C4-2B (cell line): ENCODE data around the gene CNN1.
"Not testable (repeated sequence)": the region's sequence is repeated elsewhere in the genome, so short reads cannot be mapped to it uniquely, and the experiment has no call there.

Experiments
- H3K27ac ChIP-seq: fragments of 450-650 bp; 2 replicates; pipeline ENCODE4 v1.5.1; 2017
- ZFX ChIP-seq: fragments of 450-650 bp; IDR thresholded peaks from 2 replicates; pipeline ENCODE4 v1.6.1; 2017
- TF ChIP-seq, protein P1 (sequence below): fragments of 450-650 bp; conservative IDR thresholded peaks from 2 replicates; pipeline ENCODE4 v1.5.1; 2017; ENCODE audit warnings: mild to moderate bottlenecking

Gene CNN1

DNA sequence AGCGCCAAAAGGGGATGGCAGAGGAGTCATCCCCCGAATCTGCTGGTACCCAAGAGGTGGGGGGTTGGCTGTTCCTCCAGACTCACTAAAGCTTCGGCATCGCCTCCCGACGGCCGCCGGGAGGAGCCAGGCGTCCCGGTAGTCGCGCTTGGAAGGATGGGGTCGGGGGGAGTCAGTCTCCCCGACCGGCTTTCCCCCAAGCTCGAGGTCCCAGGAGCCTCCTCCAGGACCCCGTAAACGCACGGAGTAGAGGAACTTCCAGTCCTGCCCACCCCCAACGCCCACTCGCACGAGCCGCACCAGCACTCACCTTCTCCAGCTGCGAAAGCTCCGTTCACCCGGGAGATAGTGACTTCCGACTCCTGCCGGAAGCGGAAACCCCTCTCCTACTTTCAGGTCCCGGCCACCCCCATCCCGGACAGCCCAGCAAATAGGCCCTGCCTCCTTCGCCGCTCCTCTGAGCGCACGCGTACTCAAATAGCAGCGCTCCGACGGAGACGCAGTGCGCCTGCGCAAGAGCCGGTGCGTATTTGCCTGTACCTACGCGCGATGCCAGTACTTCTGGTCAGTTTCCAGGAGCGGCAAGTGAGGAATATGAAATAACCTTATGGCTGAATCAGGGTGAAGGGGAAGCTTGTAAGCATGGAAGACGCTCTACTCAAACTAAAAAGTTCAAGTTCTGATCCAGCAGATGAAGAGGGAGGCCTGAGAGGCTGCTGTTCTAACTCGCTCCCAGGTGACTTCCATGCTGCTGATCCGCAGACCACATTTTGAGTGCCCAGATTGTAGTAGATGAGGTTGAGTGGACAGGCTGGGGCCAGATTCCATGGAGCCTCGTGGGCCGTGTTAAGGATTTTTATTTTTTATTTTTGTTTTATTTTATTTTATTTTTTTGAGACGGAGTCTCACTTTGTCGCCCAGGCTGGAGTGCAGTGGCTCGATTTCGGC is 20.5 kb downstream of the CNN1 start, which contains the start of gene ELOF1:
Gene ELOF1 (minus strand): TSS at position 350 of the 948 bp plus-strand sequence. CDS start 4,883 bp downstream, outside the sequence.
- TF ChIP-seq, protein P1, sequence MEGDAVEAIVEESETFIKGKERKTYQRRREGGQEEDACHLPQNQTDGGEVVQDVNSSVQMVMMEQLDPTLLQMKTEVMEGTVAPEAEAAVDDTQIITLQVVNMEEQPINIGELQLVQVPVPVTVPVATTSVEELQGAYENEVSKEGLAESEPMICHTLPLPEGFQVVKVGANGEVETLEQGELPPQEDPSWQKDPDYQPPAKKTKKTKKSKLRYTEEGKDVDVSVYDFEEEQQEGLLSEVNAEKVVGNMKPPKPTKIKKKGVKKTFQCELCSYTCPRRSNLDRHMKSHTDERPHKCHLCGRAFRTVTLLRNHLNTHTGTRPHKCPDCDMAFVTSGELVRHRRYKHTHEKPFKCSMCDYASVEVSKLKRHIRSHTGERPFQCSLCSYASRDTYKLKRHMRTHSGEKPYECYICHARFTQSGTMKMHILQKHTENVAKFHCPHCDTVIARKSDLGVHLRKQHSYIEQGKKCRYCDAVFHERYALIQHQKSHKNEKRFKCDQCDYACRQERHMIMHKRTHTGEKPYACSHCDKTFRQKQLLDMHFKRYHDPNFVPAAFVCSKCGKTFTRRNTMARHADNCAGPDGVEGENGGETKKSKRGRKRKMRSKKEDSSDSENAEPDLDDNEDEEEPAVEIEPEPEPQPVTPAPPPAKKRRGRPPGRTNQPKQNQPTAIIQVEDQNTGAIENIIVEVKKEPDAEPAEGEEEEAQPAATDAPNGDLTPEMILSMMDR, result no peak; the same call in 1 of the 2 replicates
- no peak for TF ChIP-seq ZFX
- H3K27ac ChIP-seq, result peak within 1 kb of the TSS; percentile 77

DNA sequence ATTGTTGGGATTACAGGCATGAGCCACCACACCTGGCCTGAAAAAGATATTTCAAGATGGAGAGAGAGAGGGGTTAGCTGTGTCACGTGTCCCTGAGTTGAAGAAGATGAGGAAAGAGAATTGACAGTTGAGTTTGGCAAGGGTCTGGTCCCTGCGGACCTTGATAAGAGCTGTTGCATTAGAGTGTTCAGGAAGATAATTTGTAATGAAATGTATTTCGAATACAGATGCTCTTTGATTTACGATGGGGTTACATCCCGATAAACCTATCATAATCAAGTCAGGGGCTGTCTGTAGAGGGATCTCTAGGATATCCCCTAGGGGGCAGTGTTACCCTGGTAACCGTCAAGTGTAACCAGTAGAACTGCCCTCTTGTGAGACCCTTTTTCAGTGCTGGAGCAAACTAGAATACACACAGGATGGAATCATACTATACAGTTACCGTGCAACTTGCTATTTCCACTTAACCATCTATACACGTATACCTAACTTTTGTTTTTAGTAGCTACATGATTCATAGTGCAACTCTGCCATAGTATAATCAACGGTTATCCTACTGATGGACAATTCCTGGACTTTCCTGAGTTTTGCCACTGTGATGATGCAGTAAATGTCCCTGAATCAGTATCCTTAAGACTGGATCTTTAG is 21.9 kb downstream of the CNN1 start:
- TF ChIP-seq ZFX, result no peak
- TF ChIP-seq, protein P1, result peak; percentile 84
- peak overlapping the region; percentile 77; the same call in 1 of the 2 replicates for H3K27ac ChIP-seq

DNA sequence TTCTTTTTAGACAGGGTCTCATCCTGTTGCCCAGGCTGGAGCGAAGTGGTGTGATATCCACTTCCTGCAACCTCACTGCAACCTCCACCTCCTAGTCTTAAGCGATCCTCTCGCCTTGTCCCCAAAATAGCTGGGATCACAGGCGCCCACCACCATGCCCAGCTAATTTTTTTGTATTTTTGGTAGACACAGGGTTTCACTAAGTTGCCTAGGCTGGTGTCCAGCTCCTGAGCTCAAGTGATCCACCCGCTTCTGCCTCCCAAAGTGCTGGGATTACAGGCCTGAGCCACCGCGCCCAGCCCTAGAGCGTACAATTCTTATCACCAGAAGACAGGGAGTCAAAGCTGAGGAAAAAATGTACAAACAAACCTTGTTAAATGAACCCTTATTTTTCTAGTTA is 24.9 kb downstream of the CNN1 start:
- no peak for TF ChIP-seq ZFX
- TF ChIP-seq, protein P1, result no peak

DNA sequence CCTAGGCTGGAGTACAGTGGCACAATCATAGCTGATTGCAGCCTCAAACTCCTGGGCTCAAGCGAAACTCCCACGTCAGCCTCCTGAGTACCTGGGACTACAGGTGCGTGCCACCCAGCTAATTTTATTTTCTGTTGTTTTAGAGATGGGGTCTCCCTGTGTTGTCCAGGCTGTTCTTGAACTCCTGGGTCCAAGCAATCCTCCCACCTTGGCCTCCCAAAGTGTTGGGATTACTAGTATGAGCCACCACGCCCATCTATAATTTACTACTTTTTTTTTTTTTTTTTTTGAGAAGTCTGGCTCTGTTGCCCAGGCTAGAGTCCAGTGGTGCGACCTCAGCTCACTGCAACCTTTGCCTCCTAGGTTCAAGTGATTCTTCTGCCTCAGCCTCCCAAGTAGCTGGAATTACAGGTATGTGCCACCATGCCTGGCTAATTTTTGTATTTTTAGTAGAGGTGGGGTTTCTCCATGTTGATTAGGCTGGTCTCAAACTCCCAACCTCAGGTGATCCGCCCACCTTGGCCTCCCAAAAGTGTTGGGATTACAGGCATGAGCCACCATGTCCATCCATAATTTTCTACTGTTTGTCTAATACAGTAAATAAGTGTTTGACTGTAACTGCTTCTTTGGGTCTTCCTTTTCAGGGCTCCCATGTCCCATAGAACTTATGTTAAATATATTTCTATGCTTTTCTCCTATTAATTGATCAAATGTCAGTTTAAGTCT is 25.6 kb downstream of the CNN1 start:
- H3K27ac ChIP-seq, result not testable (repeated sequence)

More for the DNA sequence above, 24.9 kb downstream of the CNN1 start:
- H3K27ac ChIP-seq, result no peak overlapping the region

DNA sequence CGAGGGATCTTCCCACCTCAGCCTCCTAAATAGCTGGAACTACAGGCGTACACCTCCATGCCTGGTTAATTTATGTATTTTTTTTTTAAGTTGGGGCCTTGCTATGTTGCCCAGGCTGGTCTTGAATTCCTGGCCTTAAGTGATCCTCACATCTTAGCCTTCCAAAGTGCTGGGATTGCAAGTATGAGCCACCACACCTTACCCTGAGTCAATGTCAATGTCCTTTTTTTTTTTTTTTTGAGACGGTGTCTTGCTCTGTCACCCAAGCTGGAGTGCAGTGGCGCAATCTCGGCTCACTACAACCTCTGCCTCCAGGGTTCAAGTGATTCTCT is 27.0 kb downstream of the CNN1 start:
- H3K27ac ChIP-seq, result not testable (repeated sequence)

DNA sequence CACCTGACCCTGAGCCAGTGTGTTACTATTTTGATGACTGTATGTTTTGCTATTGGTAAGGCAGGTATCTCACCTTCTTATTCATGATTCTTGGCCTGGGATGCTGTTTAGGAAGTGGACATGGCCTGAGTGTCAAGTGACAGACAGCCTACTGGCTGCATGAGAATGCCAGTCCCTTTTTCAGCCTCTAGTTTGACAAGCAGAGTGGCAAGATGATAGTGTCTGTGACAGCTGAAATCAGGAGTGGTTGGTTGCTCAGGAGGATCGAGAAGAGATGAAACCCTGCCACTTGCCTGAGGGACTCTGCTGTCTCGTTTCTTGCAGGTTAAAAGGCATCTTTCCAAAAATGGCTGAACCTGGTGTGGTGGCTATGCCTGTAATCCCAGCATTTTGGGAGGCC is 27.5 kb downstream of the CNN1 start:
- TF ChIP-seq ZFX, result no peak
- TF ChIP-seq, protein P1, result no peak
- no peak overlapping the region for H3K27ac ChIP-seq

DNA sequence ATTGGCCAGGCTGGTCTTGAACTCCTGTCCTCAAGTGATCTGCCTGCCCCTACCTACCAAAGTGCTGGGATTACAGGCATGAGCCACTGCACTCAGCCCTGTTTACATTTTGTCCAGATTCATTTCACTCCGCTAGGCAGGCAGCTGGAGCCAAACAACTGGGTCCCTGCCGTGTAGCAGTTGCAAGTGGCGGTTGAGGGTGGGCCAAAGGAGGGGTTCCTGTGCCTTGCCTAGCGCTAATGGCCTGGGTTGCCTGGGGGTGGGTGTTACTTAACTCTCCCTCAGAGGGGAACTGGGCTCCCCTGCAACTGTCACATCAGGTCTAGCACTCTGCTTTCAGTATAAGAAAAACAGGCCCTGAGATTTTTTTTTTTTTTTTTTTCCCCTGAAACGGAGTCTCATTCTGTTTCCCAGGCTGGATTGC is 31.4 kb downstream of the CNN1 start:
- H3K27ac ChIP-seq, result no peak overlapping the region
- no peak for TF ChIP-seq ZFX
- TF ChIP-seq, protein P1, result no peak

DNA sequence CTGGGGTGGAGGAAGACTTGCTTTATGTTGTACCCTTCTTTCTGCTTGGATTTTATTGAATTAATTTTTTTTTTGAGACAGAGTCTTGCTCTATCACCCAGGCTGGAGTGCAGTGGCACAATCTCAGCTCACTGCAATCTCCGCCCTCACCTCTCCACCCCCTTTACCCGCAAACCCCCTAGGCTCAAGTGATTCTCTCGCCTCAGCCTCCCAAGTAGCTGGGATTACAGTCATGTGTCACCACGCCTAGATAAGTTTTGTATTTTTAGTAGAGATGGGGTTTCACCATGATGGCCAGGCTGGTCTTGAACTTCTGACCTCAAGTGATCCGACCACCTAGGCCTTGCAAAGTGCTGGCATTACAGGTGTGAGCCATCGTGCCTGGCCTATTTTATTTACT is 34.7 kb downstream of the CNN1 start:
- not testable (repeated sequence) for H3K27ac ChIP-seq

DNA sequence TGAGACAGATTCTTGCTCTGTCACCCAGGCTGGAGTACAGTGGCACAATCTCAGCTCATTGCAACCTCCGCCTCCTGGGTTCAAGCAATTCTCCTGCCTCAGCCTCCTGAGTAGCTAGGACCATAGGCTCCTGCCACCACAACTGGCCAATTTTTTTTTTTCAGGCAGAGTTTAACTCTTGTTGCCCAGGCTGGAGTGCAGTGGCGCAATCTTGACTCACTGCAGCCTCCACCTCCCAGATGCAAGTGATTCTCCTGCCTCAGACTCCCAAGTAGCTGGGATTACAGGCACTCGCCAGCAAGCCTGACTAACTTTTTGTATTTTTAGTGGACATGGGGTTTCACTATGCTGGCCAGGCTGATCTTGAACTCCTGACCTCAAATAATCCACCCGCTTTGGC is 35.1 kb downstream of the CNN1 start:
- H3K27ac ChIP-seq, result not testable (repeated sequence)
